ENCODE measurements around the gene MAPK10. TPM values are rescaled to one million over a fixed set of nuclear protein-coding genes. Genes with fewer than 3 reads are reported as not detected.

MAPK10 gene
- total and polyA plus RNA-seq, 2 donors (not counting 3 experiments of a cell fraction or from before 2014, with no cell fraction given), result 0.17 TPM; not detected in 1

DNA sequence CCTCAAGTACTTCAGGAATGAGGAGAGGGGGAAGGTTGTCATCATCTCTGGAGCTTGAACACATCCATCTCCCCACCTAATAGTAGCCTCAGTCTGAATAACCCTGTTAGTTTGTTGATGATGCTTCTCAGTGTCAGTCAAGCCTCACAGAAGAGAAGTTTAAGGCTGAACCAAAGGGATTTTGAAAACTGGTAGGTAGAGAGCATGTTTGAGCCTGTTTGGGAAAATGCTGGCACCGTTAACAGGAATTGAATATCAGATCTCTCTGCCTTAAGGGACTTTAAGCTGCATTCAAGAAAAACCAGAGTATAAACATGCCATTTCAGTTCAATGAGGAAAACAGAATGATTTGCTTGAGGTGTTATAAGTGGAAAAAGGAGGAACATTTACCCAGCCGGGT lies 73.1 kb downstream of the MAPK10 start:
- Histone ChIP-seq H2AFZ (ENCODE audit: low read depth, low read length) (no peak overlapping the region), H3K9me1 (replicated peaks; ENCODE audit: control insufficient read depth, extremely low read depth, insufficient read depth, low read length) (no peaks in the 10 kb centered on the region), H3K9me3 (replicated peaks; ENCODE audit: control insufficient read depth, insufficient read depth, low read length) (no peaks in the 10 kb centered on the region), H3K36me3 (ENCODE audit: control insufficient read depth in 2 of 2, extremely low read depth in 1 of 2, insufficient read depth in 2 of 2, low read length in 2 of 2) (no peaks in the 10 kb centered on the region), H3K79me2 (ENCODE audit: control insufficient read depth, insufficient read depth, low read length) (no peaks in the 10 kb centered on the region), H4K20me1 (replicated peaks; ENCODE audit: control insufficient read depth, extremely low read depth, insufficient read depth, low read length) (no peaks in the 10 kb centered on the region), H3K27ac (ENCODE audit: insufficient read depth, low read depth, low read length) (no peak overlapping the region), H3K27me3 (ENCODE audit: control insufficient read depth in 2 of 2, insufficient read depth in 2 of 2, low read length in 2 of 2) (no peaks in the 10 kb centered on the region), H3K9ac (replicated peaks; ENCODE audit: extremely low read depth, insufficient read depth, low read length) (no peak overlapping the region), H3K4me1 (ENCODE audit: control insufficient read depth, extremely low read depth, insufficient read depth, low read length) (peaks cover 2% of the 10 kb centered on the region), H3K4me2 (ENCODE audit: insufficient read depth, low read length) (no peak overlapping the region), H3K4me3 (replicated peaks in 1 of 3; ENCODE audit: insufficient read depth in 1 of 3, low read depth in 1 of 3, low read length in 3 of 3) (no peak overlapping the region)
- FAIRE-seq (no peak), DNase-seq (ENCODE audit: low read depth, low spot score) (no peak)
- dilution Hi-C loops (cut with MboI; ENCODE audit: extremely low pct_ligation_motif_present, low sequenced_read_pairs), result no loop called here
- ChIA-PET POLR2A (no interaction called here), CTCF (interaction anchor here (1.4 kb wide), 1 partner anchor 11 kb away, joined by 3 read pairs; no protein-coding TSS in a partner anchor)
- intact Hi-C loops (cut with micrococcal nuclease), result no loop called here
- TF ChIP-seq FOS (IDR thresholded peaks at IDR 0.05; ENCODE audit: borderline replicate concordance, insufficient read depth, low read length) (no peak), JUN (IDR thresholded peaks at IDR 0.05; ENCODE audit: borderline replicate concordance, insufficient read depth, insufficient read length, low read depth) (no peak), POLR2AphosphoS5 (IDR thresholded peaks at IDR 0.05; ENCODE audit: insufficient read depth, low read depth, low read length) (no peak), GATA2 (IDR thresholded peaks at IDR 0.05; ENCODE audit: insufficient read depth, insufficient read length, low read depth, low read length) (no peak), POLR2A (IDR thresholded peaks at IDR 0.05; ENCODE audit: low read depth, low read length) (no peak), EZH2 (IDR thresholded peaks at IDR 0.05; ENCODE audit: borderline replicate concordance, low read depth, low read length, severe bottlenecking) (no peak), MYC (IDR thresholded peaks at IDR 0.05; ENCODE audit: low read depth, low read length) (no peak), CTCF (IDR thresholded peaks at IDR 0.05; ENCODE audit: extremely low read depth in 1 of 2, insufficient read depth in 1 of 2, low read depth in 1 of 2, low read length in 2 of 2) (no peak)
- TF ChIP-seq, protein P1, sequence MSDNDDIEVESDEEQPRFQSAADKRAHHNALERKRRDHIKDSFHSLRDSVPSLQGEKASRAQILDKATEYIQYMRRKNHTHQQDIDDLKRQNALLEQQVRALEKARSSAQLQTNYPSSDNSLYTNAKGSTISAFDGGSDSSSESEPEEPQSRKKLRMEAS (IDR thresholded peaks at IDR 0.05; ENCODE audit: insufficient read depth, insufficient read length), result no peak
- no TSS peak for BruUV-seq (replicated peaks)

Measured in endothelial cell of umbilical vein (primary cell).